ENCODE measurements around the gene SH3BGRL2.
"Not testable (repeated sequence)": the region's sequence is repeated elsewhere in the genome, so short reads cannot be mapped to it uniquely, and the experiment has no call there.

Gene SH3BGRL2

GRCh38 chr6:79610306-79611009 is 20.7 kb upstream of the SH3BGRL2 start:
- Histone ChIP-seq H3K36me3 (ENCODE audit: insufficient read depth, low read length) (no peaks in the 10 kb centered on the region), H3K27ac (no peak overlapping the region), H3K9me3 (ENCODE audit: low read depth, low read length) (no peaks in the 10 kb centered on the region), H3K4me3 (no peak overlapping the region), H3K9ac (ENCODE audit: insufficient read length) (no peak overlapping the region)
- TF ChIP-seq FOXP2 (optimal IDR thresholded peaks at IDR 0.05; ENCODE audit: control extremely low read depth, extremely low read length, insufficient read depth) (no peak), EZH2 (IDR thresholded peaks at IDR 0.05) (no peak), POLR2AphosphoS5 (IDR thresholded peaks at IDR 0.05; ENCODE audit: borderline replicate concordance, low read depth, low read length) (no peak)
- DNase-seq (ENCODE audit: low read depth, low spot score): no peak

GRCh38 chr6:79612457-79612856 is 18.7 kb upstream of the SH3BGRL2 start:
- Histone ChIP-seq H3K9me3 (ENCODE audit: low read depth, low read length) (no peaks in the 10 kb centered on the region), H3K9ac (ENCODE audit: insufficient read length) (no peak overlapping the region), H3K27ac (no peak overlapping the region), H3K4me3 (no peak overlapping the region), H3K36me3 (ENCODE audit: insufficient read depth, low read length) (no peaks in the 10 kb centered on the region)
- no peak for TF ChIP-seq POLR2AphosphoS5 (IDR thresholded peaks at IDR 0.05; ENCODE audit: borderline replicate concordance, low read depth, low read length)
- no peak for TF ChIP-seq FOXP2 (optimal IDR thresholded peaks at IDR 0.05; ENCODE audit: control extremely low read depth, extremely low read length, insufficient read depth)
- no peak for TF ChIP-seq EZH2 (IDR thresholded peaks at IDR 0.05)
- no peak for DNase-seq (ENCODE audit: low read depth, low spot score)

GRCh38 chr6:79612918-79613317 is 18.2 kb upstream of the SH3BGRL2 start:
- H3K9me3 ChIP-seq (ENCODE audit: low read depth, low read length): no peaks in the 10 kb centered on the region
- no peak overlapping the region for H3K27ac ChIP-seq
- no peak for DNase-seq (ENCODE audit: low read depth, low spot score)
- no peaks in the 10 kb centered on the region for H3K36me3 ChIP-seq (ENCODE audit: insufficient read depth, low read length)
- H3K4me3 ChIP-seq: no peak overlapping the region
- TF ChIP-seq POLR2AphosphoS5 (IDR thresholded peaks at IDR 0.05; ENCODE audit: borderline replicate concordance, low read depth, low read length): no peak
- no peak for TF ChIP-seq FOXP2 (optimal IDR thresholded peaks at IDR 0.05; ENCODE audit: control extremely low read depth, extremely low read length, insufficient read depth)
- TF ChIP-seq EZH2 (IDR thresholded peaks at IDR 0.05): no peak
- no peak overlapping the region for H3K9ac ChIP-seq (ENCODE audit: insufficient read length)

- no peak overlapping the region for H3K4me3 ChIP-seq
- no peak for DNase-seq (ENCODE audit: low read depth, low spot score)
- H3K9me3 ChIP-seq (ENCODE audit: low read depth, low read length): no peaks in the 10 kb centered on the region
- no peaks in the 10 kb centered on the region for H3K36me3 ChIP-seq (ENCODE audit: insufficient read depth, low read length)
- no peak overlapping the region for H3K27ac ChIP-seq
- no peak overlapping the region for H3K9ac ChIP-seq (ENCODE audit: insufficient read length)
- TF ChIP-seq EZH2 (IDR thresholded peaks at IDR 0.05) (no peak), POLR2AphosphoS5 (IDR thresholded peaks at IDR 0.05; ENCODE audit: borderline replicate concordance, low read depth, low read length) (no peak), FOXP2 (optimal IDR thresholded peaks at IDR 0.05; ENCODE audit: control extremely low read depth, extremely low read length, insufficient read depth) (no peak)
Observed at GRCh38 chr6:79613912-79614311, 17.2 kb upstream of the SH3BGRL2 start.

- H3K27ac ChIP-seq: no peak overlapping the region
- DNase-seq (ENCODE audit: low read depth, low spot score): no peak
- no peak overlapping the region for H3K9ac ChIP-seq (ENCODE audit: insufficient read length)
- no peak overlapping the region for H3K4me3 ChIP-seq
- no peaks in the 10 kb centered on the region for H3K9me3 ChIP-seq (ENCODE audit: low read depth, low read length)
- H3K36me3 ChIP-seq (ENCODE audit: insufficient read depth, low read length): no peaks in the 10 kb centered on the region
- TF ChIP-seq FOXP2 (optimal IDR thresholded peaks at IDR 0.05; ENCODE audit: control extremely low read depth, extremely low read length, insufficient read depth): no peak
- no peak for TF ChIP-seq EZH2 (IDR thresholded peaks at IDR 0.05)
- no peak for TF ChIP-seq POLR2AphosphoS5 (IDR thresholded peaks at IDR 0.05; ENCODE audit: borderline replicate concordance, low read depth, low read length)
Observed at GRCh38 chr6:79614326-79615305, 16.5 kb upstream of the SH3BGRL2 start.

GRCh38 chr6:79617518-79617941 is 13.6 kb upstream of the SH3BGRL2 start:
- Histone ChIP-seq H3K9me3 (ENCODE audit: low read depth, low read length) (no peaks in the 10 kb centered on the region), H3K9ac (ENCODE audit: insufficient read length) (no peak overlapping the region), H3K36me3 (ENCODE audit: insufficient read depth, low read length) (no peaks in the 10 kb centered on the region), H3K4me3 (no peak overlapping the region), H3K27ac (no peak overlapping the region)
- DNase-seq (ENCODE audit: low read depth, low spot score): no peak
- no peak for TF ChIP-seq EZH2 (IDR thresholded peaks at IDR 0.05)
- TF ChIP-seq FOXP2 (optimal IDR thresholded peaks at IDR 0.05; ENCODE audit: control extremely low read depth, extremely low read length, insufficient read depth): no peak
- no peak for TF ChIP-seq POLR2AphosphoS5 (IDR thresholded peaks at IDR 0.05; ENCODE audit: borderline replicate concordance, low read depth, low read length)

GRCh38 chr6:79618425-79618824 is 12.7 kb upstream of the SH3BGRL2 start:
- not testable (repeated sequence) for H3K36me3 ChIP-seq (ENCODE audit: insufficient read depth, low read length); DNase-seq (ENCODE audit: low read depth, low spot score); H3K9me3 ChIP-seq (ENCODE audit: low read depth, low read length); H3K9ac ChIP-seq (ENCODE audit: insufficient read length); H3K4me3 ChIP-seq; H3K27ac ChIP-seq

- no peaks in the 10 kb centered on the region for H3K9me3 ChIP-seq (ENCODE audit: low read depth, low read length)
- H3K4me3 ChIP-seq: no peak overlapping the region
- H3K36me3 ChIP-seq (ENCODE audit: insufficient read depth, low read length): no peaks in the 10 kb centered on the region
- DNase-seq (ENCODE audit: low read depth, low spot score): no peak
- H3K27ac ChIP-seq: no peak overlapping the region
- no peak for TF ChIP-seq EZH2 (IDR thresholded peaks at IDR 0.05)
- TF ChIP-seq FOXP2 (optimal IDR thresholded peaks at IDR 0.05; ENCODE audit: control extremely low read depth, extremely low read length, insufficient read depth): no peak
- no peak for TF ChIP-seq POLR2AphosphoS5 (IDR thresholded peaks at IDR 0.05; ENCODE audit: borderline replicate concordance, low read depth, low read length)
- no peak overlapping the region for H3K9ac ChIP-seq (ENCODE audit: insufficient read length)
Observed at GRCh38 chr6:79621579-79621978, 9.6 kb upstream of the SH3BGRL2 start.

All from SK-N-MC (cell line).